Neural crest cell (in vitro differentiated cells): ENCODE results near the gene EIF2AK2. TPM values are rescaled to one million over a fixed set of nuclear protein-coding genes. Genes with fewer than 3 reads are reported as not detected.

Experiments used
- DNase-seq: peaks from one replicate; pipeline ENCODE4 v3.0.0; 2021; ENCODE audit warnings: low read depth, mixed read lengths, low spot score
- H3K27ac Mint-ChIP-seq: one replicate; pipeline ENCODE4 v1.8.0; 2021; ENCODE audit warnings: mild to moderate bottlenecking, mixed read lengths; ENCODE audit not compliant: unreplicated experiment
- H3K27me3 Mint-ChIP-seq: 2 replicates; pipeline ENCODE4 v1.8.0; 2021; ENCODE audit warnings: low read depth, mild to moderate bottlenecking, mixed read lengths
- H3K36me3 Mint-ChIP-seq: 2 replicates; pipeline ENCODE4 v1.8.0; 2021; ENCODE audit warnings: low read depth, mild to moderate bottlenecking, mixed read lengths
- H3K4me1 Mint-ChIP-seq: 2 replicates; pipeline ENCODE4 v1.8.0; 2021; ENCODE audit warnings: mixed read lengths
- H3K4me3 Mint-ChIP-seq: one replicate; pipeline ENCODE4 v1.8.0; 2021; ENCODE audit warnings: mild to moderate bottlenecking, mixed read lengths
- H3K9me3 Mint-ChIP-seq: 2 replicates; pipeline ENCODE4 v1.8.0; 2021; ENCODE audit warnings: mixed read lengths
- CTCF ChIP-seq: fragments of 200-600 bp; sonication (generic); conservative IDR thresholded peaks from 2 replicates; pipeline ENCODE4 v1.5.0; 2021; ENCODE audit warnings: antibody characterized with exemption, mild to moderate bottlenecking
- total RNA-seq: library from RNA; stranded (reverse); gene quantifications from 2 replicates; pipeline ENCODE4 v1.2.1, GENCODE V29; 2021

Gene EIF2AK2
- total RNA-seq, 1 donor from 2014 or later = 34.1 TPM

GRCh38 chr2:37085731-37086147 is 71.0 kb downstream of the EIF2AK2 start:
- H3K4me3 Mint-ChIP-seq = no peak overlapping the region
- no peaks in the 10 kb centered on the region for H3K36me3 Mint-ChIP-seq
- H3K4me1 Mint-ChIP-seq = no peaks in the 10 kb centered on the region
- H3K9me3 Mint-ChIP-seq = no peaks in the 10 kb centered on the region
- H3K27ac Mint-ChIP-seq = no peak overlapping the region
- no peaks in the 10 kb centered on the region for H3K27me3 Mint-ChIP-seq
- no peak for DNase-seq
- TF ChIP-seq CTCF = no peak

GRCh38 chr2:37084797-37085196 is 72.0 kb downstream of the EIF2AK2 start:
- Mint-ChIP-seq H3K4me1 (no peaks in the 10 kb centered on the region), H3K27ac (no peak overlapping the region), H3K4me3 (no peak overlapping the region), H3K9me3 (no peaks in the 10 kb centered on the region), H3K27me3 (no peaks in the 10 kb centered on the region), H3K36me3 (no peaks in the 10 kb centered on the region)
- no peak for TF ChIP-seq CTCF
- no peak for DNase-seq

GRCh38 chr2:37083873-37084794 is 72.6 kb downstream of the EIF2AK2 start, which contains the start of the genes GPATCH11 and HEATR5B:
GPATCH11 (plus strand) TSS chr2:37084518; CDS start chr2:37088382, 3,864 bp downstream.
HEATR5B (minus strand) TSS chr2:37084372; CDS start chr2:37083414, 958 bp downstream.
- H3K4me3 Mint-ChIP-seq = no peak within 1 kb of the TSS
- no peaks in the 10 kb centered on the region for H3K9me3 Mint-ChIP-seq
- TF ChIP-seq CTCF = no peak
- H3K27ac Mint-ChIP-seq = no peak within 1 kb of the TSS
- no peaks in the 10 kb centered on the region for H3K4me1 Mint-ChIP-seq
- H3K27me3 Mint-ChIP-seq = no peaks in the 10 kb centered on the region
- H3K36me3 Mint-ChIP-seq = no peaks in the 10 kb centered on the region
- DNase-seq = peak; percentile 90

GRCh38 chr2:37080689-37081088 is 76.1 kb downstream of the EIF2AK2 start:
- DNase-seq = no peak
- Mint-ChIP-seq H3K4me1 (no peaks in the 10 kb centered on the region), H3K27ac (no peak overlapping the region), H3K9me3 (no peaks in the 10 kb centered on the region), H3K36me3 (peaks cover 7% of the 10 kb centered on the region), H3K27me3 (no peaks in the 10 kb centered on the region), H3K4me3 (peak overlapping the region; percentile 38)
- TF ChIP-seq CTCF = no peak

GRCh38 chr2:37080266-37080665 is 76.5 kb downstream of the EIF2AK2 start:
- Mint-ChIP-seq H3K4me3 (peak overlapping the region; percentile 38), H3K9me3 (no peaks in the 10 kb centered on the region), H3K27ac (no peak overlapping the region), H3K27me3 (no peaks in the 10 kb centered on the region), H3K36me3 (peaks cover 7% of the 10 kb centered on the region), H3K4me1 (no peaks in the 10 kb centered on the region)
- DNase-seq = no peak
- no peak for TF ChIP-seq CTCF
